ENCODE data around the gene TAGAP.

Gene TAGAP

DNA sequence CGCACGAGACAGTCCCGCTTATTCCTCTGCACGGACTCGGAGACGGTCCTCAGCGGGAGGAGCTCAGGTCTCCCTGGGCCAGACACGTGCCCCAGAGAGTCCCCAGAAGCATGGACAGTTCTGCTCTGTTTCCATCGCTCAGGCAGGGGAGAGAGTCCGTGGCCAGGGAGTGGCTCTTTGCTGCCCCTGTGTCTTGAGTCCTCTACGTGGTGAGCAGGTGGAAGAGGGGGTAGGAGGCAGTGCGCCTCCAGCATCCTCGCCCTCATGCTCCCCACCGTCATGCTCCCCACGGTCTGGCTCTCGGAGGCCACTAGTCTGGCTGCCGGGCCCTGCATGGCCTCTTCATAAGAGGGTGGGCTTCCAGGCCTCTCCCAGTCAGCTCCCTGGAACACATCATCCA, 8.9 kb downstream of the TAGAP start:
- TF ChIP-seq GLIS3 (CRISPR knock-in tag; IDR thresholded peaks at IDR 0.05) (no peak), ISL1 (CRISPR knock-in tag; IDR thresholded peaks at IDR 0.05) (no peak), CSDC2 (CRISPR knock-in tag; IDR thresholded peaks at IDR 0.05) (no peak)
- no peak for ATAC-seq

DNA sequence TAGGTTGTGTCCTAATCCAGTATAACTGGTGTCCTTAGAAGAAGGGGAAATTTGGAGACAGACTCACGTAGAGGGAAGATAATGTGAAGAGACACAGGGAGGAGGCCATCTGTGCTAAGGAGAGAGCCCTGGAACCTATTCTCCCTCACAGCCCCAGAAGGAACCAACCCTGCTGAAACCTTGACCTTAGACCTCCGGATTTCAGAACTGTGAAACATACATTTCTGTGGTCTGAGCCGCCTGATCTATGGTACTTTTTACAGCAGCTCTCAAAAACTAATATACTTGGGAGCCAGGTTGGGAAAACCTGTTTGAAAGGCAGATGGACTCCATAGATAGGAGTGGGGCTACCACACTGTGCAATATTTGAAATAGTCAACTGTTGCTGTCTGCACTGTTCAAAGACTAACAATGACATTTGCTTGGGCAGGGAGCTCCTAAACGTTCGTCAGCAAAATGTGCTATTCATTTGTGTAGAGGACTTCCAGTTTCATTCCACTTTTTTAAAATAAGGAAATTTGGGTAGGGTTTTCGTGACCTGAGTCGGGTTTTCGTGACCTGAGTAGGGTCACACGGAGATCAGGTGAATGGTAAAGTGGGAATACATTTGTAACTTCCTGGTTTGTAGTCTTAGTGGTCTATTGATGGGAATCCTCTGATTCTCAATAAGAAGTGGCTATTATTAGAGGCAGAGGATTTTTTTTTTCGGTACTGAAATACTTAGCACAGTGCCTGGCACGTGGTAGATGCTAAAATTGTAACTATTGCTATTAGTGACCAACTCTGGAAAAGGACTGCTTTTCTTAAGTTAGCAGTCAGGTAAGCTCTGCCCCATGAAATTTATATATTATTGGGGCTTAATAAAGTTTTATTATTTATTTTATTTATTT, 11.4 kb downstream of the TAGAP start:
- ATAC-seq: no peak
- TF ChIP-seq, protein P1, sequence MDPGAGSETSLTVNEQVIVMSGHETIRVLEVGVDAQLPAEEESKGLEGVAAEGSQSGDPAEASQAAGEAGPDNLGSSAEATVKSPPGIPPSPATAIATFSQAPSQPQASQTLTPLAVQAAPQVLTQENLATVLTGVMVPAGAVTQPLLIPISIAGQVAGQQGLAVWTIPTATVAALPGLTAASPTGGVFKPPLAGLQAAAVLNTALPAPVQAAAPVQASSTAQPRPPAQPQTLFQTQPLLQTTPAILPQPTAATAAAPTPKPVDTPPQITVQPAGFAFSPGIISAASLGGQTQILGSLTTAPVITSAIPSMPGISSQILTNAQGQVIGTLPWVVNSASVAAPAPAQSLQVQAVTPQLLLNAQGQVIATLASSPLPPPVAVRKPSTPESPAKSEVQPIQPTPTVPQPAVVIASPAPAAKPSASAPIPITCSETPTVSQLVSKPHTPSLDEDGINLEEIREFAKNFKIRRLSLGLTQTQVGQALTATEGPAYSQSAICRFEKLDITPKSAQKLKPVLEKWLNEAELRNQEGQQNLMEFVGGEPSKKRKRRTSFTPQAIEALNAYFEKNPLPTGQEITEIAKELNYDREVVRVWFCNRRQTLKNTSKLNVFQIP (CRISPR knock-in tag; IDR thresholded peaks at IDR 0.05; ENCODE audit: borderline replicate concordance, low read depth): no peak
- no peak for TF ChIP-seq ZNF70 (CRISPR knock-in tag; IDR thresholded peaks at IDR 0.05)
- no peak for TF ChIP-seq SNAI2 (CRISPR knock-in tag; IDR thresholded peaks at IDR 0.05)
- TF ChIP-seq, protein P2, sequence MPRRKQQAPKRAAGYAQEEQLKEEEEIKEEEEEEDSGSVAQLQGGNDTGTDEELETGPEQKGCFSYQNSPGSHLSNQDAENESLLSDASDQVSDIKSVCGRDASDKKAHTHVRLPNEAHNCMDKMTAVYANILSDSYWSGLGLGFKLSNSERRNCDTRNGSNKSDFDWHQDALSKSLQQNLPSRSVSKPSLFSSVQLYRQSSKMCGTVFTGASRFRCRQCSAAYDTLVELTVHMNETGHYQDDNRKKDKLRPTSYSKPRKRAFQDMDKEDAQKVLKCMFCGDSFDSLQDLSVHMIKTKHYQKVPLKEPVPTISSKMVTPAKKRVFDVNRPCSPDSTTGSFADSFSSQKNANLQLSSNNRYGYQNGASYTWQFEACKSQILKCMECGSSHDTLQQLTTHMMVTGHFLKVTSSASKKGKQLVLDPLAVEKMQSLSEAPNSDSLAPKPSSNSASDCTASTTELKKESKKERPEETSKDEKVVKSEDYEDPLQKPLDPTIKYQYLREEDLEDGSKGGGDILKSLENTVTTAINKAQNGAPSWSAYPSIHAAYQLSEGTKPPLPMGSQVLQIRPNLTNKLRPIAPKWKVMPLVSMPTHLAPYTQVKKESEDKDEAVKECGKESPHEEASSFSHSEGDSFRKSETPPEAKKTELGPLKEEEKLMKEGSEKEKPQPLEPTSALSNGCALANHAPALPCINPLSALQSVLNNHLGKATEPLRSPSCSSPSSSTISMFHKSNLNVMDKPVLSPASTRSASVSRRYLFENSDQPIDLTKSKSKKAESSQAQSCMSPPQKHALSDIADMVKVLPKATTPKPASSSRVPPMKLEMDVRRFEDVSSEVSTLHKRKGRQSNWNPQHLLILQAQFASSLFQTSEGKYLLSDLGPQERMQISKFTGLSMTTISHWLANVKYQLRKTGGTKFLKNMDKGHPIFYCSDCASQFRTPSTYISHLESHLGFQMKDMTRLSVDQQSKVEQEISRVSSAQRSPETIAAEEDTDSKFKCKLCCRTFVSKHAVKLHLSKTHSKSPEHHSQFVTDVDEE (CRISPR knock-in tag; IDR thresholded peaks at IDR 0.05): no peak
- no peak for TF ChIP-seq OSR1 (CRISPR knock-in tag; IDR thresholded peaks at IDR 0.05)

DNA sequence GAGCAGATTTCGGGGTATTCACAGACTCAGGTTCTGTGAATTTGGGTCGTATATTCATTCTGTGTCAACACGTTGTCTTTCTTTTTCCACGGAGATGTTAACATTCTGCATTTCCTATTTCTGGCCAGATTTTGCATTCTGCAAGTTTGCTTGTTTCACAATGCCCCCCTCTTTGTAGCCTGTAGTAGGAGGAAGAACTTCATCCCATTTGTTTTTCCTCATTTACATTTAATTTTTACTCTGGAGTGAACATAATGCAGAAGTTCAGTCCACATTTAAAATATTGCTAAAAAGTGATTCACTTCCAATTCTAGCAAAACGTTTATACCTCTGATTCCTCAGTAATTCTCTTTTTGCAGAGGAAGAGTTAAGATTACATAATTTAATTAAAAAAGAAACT, 12.9 kb downstream of the TAGAP start:
- no peak for ATAC-seq
- TF ChIP-seq BACH2 (CRISPR knock-in tag; IDR thresholded peaks at IDR 0.05; ENCODE audit: borderline replicate concordance) (no peak), ESRRG (CRISPR knock-in tag; IDR thresholded peaks at IDR 0.05) (no peak), ZNF70 (CRISPR knock-in tag; IDR thresholded peaks at IDR 0.05) (no peak), GLIS3 (CRISPR knock-in tag; IDR thresholded peaks at IDR 0.05) (no peak), TOX (CRISPR knock-in tag; IDR thresholded peaks at IDR 0.05; ENCODE audit: borderline replicate concordance) (no peak), ZNF8 (CRISPR knock-in tag; IDR thresholded peaks at IDR 0.05) (no peak), PPARA (CRISPR knock-in tag; IDR thresholded peaks at IDR 0.05; ENCODE audit: borderline replicate concordance) (no peak), ZFP30 (CRISPR knock-in tag; IDR thresholded peaks at IDR 0.05) (no peak), ISL1 (CRISPR knock-in tag; IDR thresholded peaks at IDR 0.05) (no peak), ZC3H10 (CRISPR knock-in tag; IDR thresholded peaks at IDR 0.05) (no peak), ZFP3 (CRISPR knock-in tag; IDR thresholded peaks at IDR 0.05) (no peak), CSDC2 (CRISPR knock-in tag; IDR thresholded peaks at IDR 0.05) (no peak), RARB (CRISPR knock-in tag; IDR thresholded peaks at IDR 0.05) (no peak), SNAI2 (CRISPR knock-in tag; IDR thresholded peaks at IDR 0.05) (no peak), OSR1 (CRISPR knock-in tag; IDR thresholded peaks at IDR 0.05) (no peak), TCF4 (CRISPR knock-in tag; IDR thresholded peaks at IDR 0.05; ENCODE audit: borderline replicate concordance) (no peak)
- TF ChIP-seq, protein P3, sequence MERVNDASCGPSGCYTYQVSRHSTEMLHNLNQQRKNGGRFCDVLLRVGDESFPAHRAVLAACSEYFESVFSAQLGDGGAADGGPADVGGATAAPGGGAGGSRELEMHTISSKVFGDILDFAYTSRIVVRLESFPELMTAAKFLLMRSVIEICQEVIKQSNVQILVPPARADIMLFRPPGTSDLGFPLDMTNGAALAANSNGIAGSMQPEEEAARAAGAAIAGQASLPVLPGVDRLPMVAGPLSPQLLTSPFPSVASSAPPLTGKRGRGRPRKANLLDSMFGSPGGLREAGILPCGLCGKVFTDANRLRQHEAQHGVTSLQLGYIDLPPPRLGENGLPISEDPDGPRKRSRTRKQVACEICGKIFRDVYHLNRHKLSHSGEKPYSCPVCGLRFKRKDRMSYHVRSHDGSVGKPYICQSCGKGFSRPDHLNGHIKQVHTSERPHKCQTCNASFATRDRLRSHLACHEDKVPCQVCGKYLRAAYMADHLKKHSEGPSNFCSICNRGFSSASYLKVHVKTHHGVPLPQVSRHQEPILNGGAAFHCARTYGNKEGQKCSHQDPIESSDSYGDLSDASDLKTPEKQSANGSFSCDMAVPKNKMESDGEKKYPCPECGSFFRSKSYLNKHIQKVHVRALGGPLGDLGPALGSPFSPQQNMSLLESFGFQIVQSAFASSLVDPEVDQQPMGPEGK (CRISPR knock-in tag; IDR thresholded peaks at IDR 0.05; ENCODE audit: borderline replicate concordance): no peak
- TF ChIP-seq, protein P4, sequence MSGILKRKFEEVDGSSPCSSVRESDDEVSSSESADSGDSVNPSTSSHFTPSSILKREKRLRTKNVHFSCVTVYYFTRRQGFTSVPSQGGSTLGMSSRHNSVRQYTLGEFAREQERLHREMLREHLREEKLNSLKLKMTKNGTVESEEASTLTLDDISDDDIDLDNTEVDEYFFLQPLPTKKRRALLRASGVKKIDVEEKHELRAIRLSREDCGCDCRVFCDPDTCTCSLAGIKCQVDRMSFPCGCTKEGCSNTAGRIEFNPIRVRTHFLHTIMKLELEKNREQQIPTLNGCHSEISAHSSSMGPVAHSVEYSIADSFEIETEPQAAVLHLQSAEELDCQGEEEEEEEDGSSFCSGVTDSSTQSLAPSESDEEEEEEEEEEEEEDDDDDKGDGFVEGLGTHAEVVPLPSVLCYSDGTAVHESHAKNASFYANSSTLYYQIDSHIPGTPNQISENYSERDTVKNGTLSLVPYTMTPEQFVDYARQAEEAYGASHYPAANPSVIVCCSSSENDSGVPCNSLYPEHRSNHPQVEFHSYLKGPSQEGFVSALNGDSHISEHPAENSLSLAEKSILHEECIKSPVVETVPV (CRISPR knock-in tag; IDR thresholded peaks at IDR 0.05): no peak
- TF ChIP-seq, protein P2 (CRISPR knock-in tag; IDR thresholded peaks at IDR 0.05): no peak

Data from SK-N-SH treated with all-trans-retinoic acid at 6 μM for 48 hours (cell line).